Upper lobe of right lung (tissue), 1 donor: ENCODE results near the gene SLC35A4. TPM values are rescaled to one million over a fixed set of nuclear protein-coding genes. Genes with fewer than 3 reads are reported as not detected.
"Not testable (repeated sequence)": the region's sequence is repeated elsewhere in the genome, so short reads cannot be mapped to it uniquely, and the experiment has no call there.

ENCODE experiments used
- ATAC-seq: fragments of 200-7000 bp; cut with Tn5 transposase; one replicate; pipeline ENCODE4 v1.9.1; 2020; ENCODE audit warnings: mild to moderate bottlenecking, moderate library complexity
- DNase-seq: peaks from one replicate; pipeline ENCODE4 v3.0.0-alpha.2; 2020
- H3K27ac ChIP-seq: fragments of 200-600 bp; one replicate; pipeline ENCODE4 v1.8.0; 2022
- H3K27me3 ChIP-seq: fragments of 200-600 bp; one replicate; pipeline ENCODE4 v1.8.0; 2022; ENCODE audit warnings: mild to moderate bottlenecking
- H3K36me3 ChIP-seq: fragments of 200-600 bp; one replicate; pipeline ENCODE4 v1.8.0; 2022
- H3K4me1 ChIP-seq: fragments of 200-600 bp; one replicate; pipeline ENCODE4 v1.8.0; 2022
- H3K4me3 ChIP-seq: fragments of 200-600 bp; one replicate; pipeline ENCODE4 v1.8.0; 2022; ENCODE audit warnings: mild to moderate bottlenecking
- H3K9me3 ChIP-seq: fragments of 200-600 bp; one replicate; pipeline ENCODE4 v1.8.0; 2022
- intact Hi-C: fragments of 100-400 bp; cut with DNase I; formaldehyde crosslinking; loops from one replicate; pipeline ENCODE4 v1.11.0; 2022
- total RNA-seq: library from RNA; stranded (reverse); fragmentation: NEBNext Ultra II Directional; extraction: Animal tissue kit (Norgen Biotek cat#: 25700); gene quantifications from one replicate; pipeline ENCODE4 v1.2.1, GENCODE V29; 2021
- TF ChIP-seq, protein P1 (sequence below): fragments of 200-600 bp; IDR thresholded peaks from one replicate; pipeline ENCODE4 v1.8.0; 2022; ENCODE audit warnings: antibody characterized with exemption
- donor health status: DM: no; HTN: yes; CAD: no; lungs with severe emphysema.

SLC35A4 gene
- total RNA-seq, 1 donor from 2014 or later, result 89.4 TPM

DNA sequence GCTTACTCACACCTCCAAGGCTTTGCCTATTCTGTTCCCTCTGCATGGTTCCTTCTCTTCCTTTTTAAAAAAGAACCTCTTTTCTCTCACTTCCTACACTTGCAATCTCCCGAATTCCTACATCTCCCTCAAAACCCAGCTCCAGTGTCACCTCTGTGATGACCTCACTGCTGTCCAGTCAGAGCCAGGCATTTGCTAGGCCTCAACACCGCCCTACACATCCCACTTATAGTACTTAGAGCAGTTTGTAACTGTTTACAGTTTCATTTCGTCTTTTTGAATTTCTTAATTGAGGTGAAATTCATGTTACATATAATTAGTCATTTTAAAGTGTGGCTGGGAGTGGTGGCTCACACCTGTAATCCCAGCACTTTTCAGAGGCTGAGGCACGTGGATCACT is 37.5 kb downstream of the SLC35A4 start:
- peak; percentile 89 for ATAC-seq
- intact Hi-C loops, result no loop called here
- peak overlapping the region; percentile 44 for H3K27ac ChIP-seq

GRCh38 chr5:140603446-140603698 is 38.7 kb downstream of the SLC35A4 start:
- intact Hi-C loops, DNase-seq, H3K4me1 ChIP-seq, H3K9me3 ChIP-seq, H3K36me3 ChIP-seq, ATAC-seq, H3K4me3 ChIP-seq, H3K27me3 ChIP-seq: not testable (repeated sequence)
- peak overlapping the region; percentile 6 for H3K27ac ChIP-seq

More for the DNA sequence above, 37.5 kb downstream of the SLC35A4 start:
- TF ChIP-seq, protein P1, sequence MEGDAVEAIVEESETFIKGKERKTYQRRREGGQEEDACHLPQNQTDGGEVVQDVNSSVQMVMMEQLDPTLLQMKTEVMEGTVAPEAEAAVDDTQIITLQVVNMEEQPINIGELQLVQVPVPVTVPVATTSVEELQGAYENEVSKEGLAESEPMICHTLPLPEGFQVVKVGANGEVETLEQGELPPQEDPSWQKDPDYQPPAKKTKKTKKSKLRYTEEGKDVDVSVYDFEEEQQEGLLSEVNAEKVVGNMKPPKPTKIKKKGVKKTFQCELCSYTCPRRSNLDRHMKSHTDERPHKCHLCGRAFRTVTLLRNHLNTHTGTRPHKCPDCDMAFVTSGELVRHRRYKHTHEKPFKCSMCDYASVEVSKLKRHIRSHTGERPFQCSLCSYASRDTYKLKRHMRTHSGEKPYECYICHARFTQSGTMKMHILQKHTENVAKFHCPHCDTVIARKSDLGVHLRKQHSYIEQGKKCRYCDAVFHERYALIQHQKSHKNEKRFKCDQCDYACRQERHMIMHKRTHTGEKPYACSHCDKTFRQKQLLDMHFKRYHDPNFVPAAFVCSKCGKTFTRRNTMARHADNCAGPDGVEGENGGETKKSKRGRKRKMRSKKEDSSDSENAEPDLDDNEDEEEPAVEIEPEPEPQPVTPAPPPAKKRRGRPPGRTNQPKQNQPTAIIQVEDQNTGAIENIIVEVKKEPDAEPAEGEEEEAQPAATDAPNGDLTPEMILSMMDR, result no peak
- H3K4me3 ChIP-seq, result no peak overlapping the region
- H3K36me3 ChIP-seq, result no peaks in the 10 kb centered on the region
- no peaks in the 10 kb centered on the region for H3K9me3 ChIP-seq
- no peaks in the 10 kb centered on the region for H3K4me1 ChIP-seq
- H3K27me3 ChIP-seq, result no peaks in the 10 kb centered on the region
- no peak for DNase-seq

DNA sequence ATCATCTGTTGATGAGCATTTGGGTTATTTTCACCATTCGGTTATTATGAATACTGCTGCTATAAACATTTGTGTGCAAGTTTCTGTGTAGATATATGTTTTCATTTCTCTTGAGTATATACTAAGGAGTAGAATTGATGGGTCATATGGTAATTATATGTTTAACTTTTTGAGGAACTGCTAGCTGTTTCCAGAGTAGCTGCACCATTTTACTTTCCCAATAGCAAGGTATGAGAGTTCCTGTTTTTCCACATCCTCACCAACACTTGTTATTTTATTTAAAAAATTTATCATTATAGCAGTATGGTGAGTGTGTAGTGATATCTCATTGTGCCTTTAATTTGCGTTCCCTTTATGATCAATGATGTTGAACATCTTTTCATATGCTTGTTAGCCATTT is 39.1 kb downstream of the SLC35A4 start:
- Histone ChIP-seq H3K4me1 (no peaks in the 10 kb centered on the region), H3K27me3 (no peaks in the 10 kb centered on the region), H3K9me3 (no peaks in the 10 kb centered on the region), H3K4me3 (no peak overlapping the region), H3K36me3 (no peaks in the 10 kb centered on the region), H3K27ac (no peak overlapping the region)
- no peak for DNase-seq
- intact Hi-C loops, result no loop called here
- TF ChIP-seq, protein P1, result no peak
- ATAC-seq, result no peak

- Histone ChIP-seq H3K9me3 (no peaks in the 10 kb centered on the region), H3K4me3 (no peak overlapping the region), H3K36me3 (no peaks in the 10 kb centered on the region), H3K27ac (no peak overlapping the region), H3K27me3 (no peaks in the 10 kb centered on the region), H3K4me1 (peaks cover 9% of the 10 kb centered on the region)
- no peak for DNase-seq
- intact Hi-C loops, result no loop called here
- no peak for ATAC-seq
- TF ChIP-seq, protein P1, result no peak
These were observed 41.3 kb downstream of the SLC35A4 start for GRCh38 chr5:140605879-140606278.

DNA sequence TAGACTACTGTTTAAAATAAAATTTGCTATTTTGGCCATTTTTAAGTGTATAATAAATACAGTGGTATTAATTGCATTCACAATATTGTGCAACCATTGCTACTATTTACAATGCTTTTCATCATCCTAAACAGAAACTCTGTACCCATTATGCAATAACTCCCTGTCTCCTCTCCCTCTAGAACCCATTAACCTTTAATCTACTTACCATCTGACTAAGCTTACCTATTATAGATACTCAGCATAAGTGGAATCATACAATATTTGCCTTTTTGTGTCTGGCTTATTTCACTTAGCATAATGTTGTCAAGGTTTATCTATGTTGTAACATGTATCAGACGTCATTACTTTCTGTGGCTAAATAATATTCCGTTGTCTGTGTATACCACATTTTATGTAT is 42.4 kb downstream of the SLC35A4 start:
- Histone ChIP-seq H3K27ac (no peak overlapping the region), H3K36me3 (no peaks in the 10 kb centered on the region), H3K4me1 (peaks cover 18% of the 10 kb centered on the region), H3K27me3 (no peaks in the 10 kb centered on the region), H3K4me3 (no peak overlapping the region), H3K9me3 (no peaks in the 10 kb centered on the region)
- intact Hi-C loops, result no loop called here
- no peak for DNase-seq
- peak; percentile 7 for ATAC-seq
- TF ChIP-seq, protein P1, result no peak

DNA sequence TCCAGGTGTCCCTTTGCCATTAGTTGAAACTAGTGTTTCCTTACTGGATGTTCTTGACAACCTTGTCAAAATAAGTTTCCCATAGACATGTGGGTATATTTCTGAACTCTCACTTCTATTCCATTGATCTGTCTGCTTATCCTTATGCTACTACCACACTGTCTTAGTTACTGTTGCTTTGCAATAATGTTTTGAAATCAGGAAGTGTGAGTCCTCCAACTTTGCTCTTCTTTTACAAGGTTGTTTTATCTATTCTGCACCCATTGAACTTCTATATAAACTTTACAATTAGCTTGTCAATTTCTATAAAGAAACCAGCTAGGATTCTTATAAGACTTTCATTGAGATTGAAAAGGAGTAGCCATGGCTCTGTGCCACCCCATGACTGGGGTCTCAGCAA is 44.1 kb downstream of the SLC35A4 start:
- ATAC-seq, result peak; percentile 27
- peak overlapping the region; percentile 76 for H3K27ac ChIP-seq

More for the DNA sequence above, 44.1 kb downstream of the SLC35A4 start:
- TF ChIP-seq, protein P1, result no peak
- H3K27me3 ChIP-seq, result no peaks in the 10 kb centered on the region
- H3K4me3 ChIP-seq, result no peak overlapping the region
- intact Hi-C loops, result no loop called here
- H3K9me3 ChIP-seq, result no peaks in the 10 kb centered on the region
- peaks cover 18% of the 10 kb centered on the region for H3K4me1 ChIP-seq
- DNase-seq, result no peak
- no peaks in the 10 kb centered on the region for H3K36me3 ChIP-seq
